Muscle of leg (tissue), 11 donors: ENCODE measurements around the gene ZNF580. TPM values are rescaled to one million over a fixed set of nuclear protein-coding genes. Genes with fewer than 3 reads are reported as not detected.

ENCODE experiments used
- DNase-seq: peaks from one replicate; pipeline ENCODE4 v3.0.0; 2013
- H3K27ac ChIP-seq: one replicate; pipeline ENCODE4 v1.5.1; 2013; ENCODE audit warnings: mild to moderate bottlenecking, low read length, control low read depth
- H3K27me3 ChIP-seq: one replicate; pipeline ENCODE4 v1.6.1; 2013; ENCODE audit warnings: low read length; ENCODE audit not compliant: control insufficient read depth, insufficient read depth
- H3K36me3 ChIP-seq: one replicate; pipeline ENCODE4 v1.6.1; 2013; ENCODE audit warnings: low read length; ENCODE audit not compliant: control insufficient read depth, insufficient read depth
- H3K4me1 ChIP-seq: one replicate; pipeline ENCODE4 v1.6.1; 2013; ENCODE audit warnings: low read length; ENCODE audit not compliant: control insufficient read depth, insufficient read depth
- H3K4me3 ChIP-seq: one replicate; pipeline ENCODE4 v1.5.1; 2013; ENCODE audit warnings: low read length, control low read depth
- H3K9me3 ChIP-seq: replicated peaks from 2 replicates; pipeline ENCODE4 v1.6.1; 2013; ENCODE audit warnings: low read depth, low read length; ENCODE audit not compliant: control insufficient read depth
- WGBS: methylation state at CpG from one replicate; pipeline ENCODE4 v1.1.5; 2013; ENCODE audit warnings: missing lambda C conversion rate; ENCODE audit not compliant: insufficient coverage; 5-methylcytosine and 5-hydroxymethylcytosine counted together
- polyA plus RNA-seq, 8 donors: library from polyadenylated mRNA; unstranded; fragments of 120-200 nt; gene quantifications; one replicate each; pipeline versions ENCODE4 v1.2.1 to v1.2.3, GENCODE V29; 2013; ENCODE audit warnings: inconsistent platforms in 1 of 8, low replicate concordance in 1 of 8; ENCODE audit not compliant: insufficient read length in 8 of 8, insufficient read depth in 1 of 8
- total RNA-seq: library from RNA; stranded (reverse); fragments of 120-200 nt; gene quantifications from one replicate; pipeline ENCODE4 v1.2.4, GENCODE V29; 2013

Gene ZNF580
- total and polyA plus RNA-seq, 9 donors = 5.6 to 28.5 (median 23.3) TPM

- peak overlapping the region; percentile 91 for H3K4me3 ChIP-seq
- under 1% methylated on average over 32 of the region's 43 CpGs for WGBS
- peak overlapping the region; percentile 100 for H3K27ac ChIP-seq
- H3K4me1 ChIP-seq = peaks cover 22% of the 10 kb centered on the region
- peak; percentile 99 for DNase-seq
- H3K36me3 ChIP-seq = peaks cover 29% of the 10 kb centered on the region
- no peaks in the 10 kb centered on the region for H3K27me3 ChIP-seq
- H3K9me3 ChIP-seq = peaks cover 5% of the 10 kb centered on the region
These were observed 35.6 kb upstream of the ZNF580 start for GRCh38 chr19:55605207-55605636.

- Histone ChIP-seq H3K36me3 (peaks cover 35% of the 10 kb centered on the region), H3K27me3 (no peaks in the 10 kb centered on the region), H3K27ac (peak within 1 kb of the TSS; percentile 100), H3K4me3 (peak within 1 kb of the TSS; percentile 91), H3K9me3 (peaks cover 5% of the 10 kb centered on the region), H3K4me1 (peaks cover 21% of the 10 kb centered on the region)
- peak; percentile 89 for DNase-seq
- 0% methylated on average over 42 of the region's 44 CpGs for WGBS
These were observed 34.9 kb upstream of the ZNF580 start, which contains the start of gene ZNF865 for GRCh38 chr19:55605637-55606470. TSS of gene ZNF865 (plus strand) at chr19:55605647. CDS start at chr19:55613619, 7,972 bp downstream.

GRCh38 chr19:55606471-55606787 is 34.4 kb upstream of the ZNF580 start:
- H3K4me3 ChIP-seq = peak overlapping the region; percentile 91
- H3K4me1 ChIP-seq = peaks cover 23% of the 10 kb centered on the region
- H3K9me3 ChIP-seq = peaks cover 5% of the 10 kb centered on the region
- H3K27ac ChIP-seq = peak overlapping the region; percentile 95
- no peak for DNase-seq
- H3K36me3 ChIP-seq = peaks cover 35% of the 10 kb centered on the region
- no peaks in the 10 kb centered on the region for H3K27me3 ChIP-seq
- WGBS = 22% methylated on average over 10 of the region's 12 CpGs

- H3K4me3 ChIP-seq = no peak overlapping the region
These were observed 34.0 kb upstream of the ZNF580 start for GRCh38 chr19:55606817-55607216.

GRCh38 chr19:55609326-55609725 is 31.5 kb upstream of the ZNF580 start:
- no peak overlapping the region for H3K27ac ChIP-seq
- WGBS = 92% methylated on average over 4 of the region's 5 CpGs
- no peaks in the 10 kb centered on the region for H3K27me3 ChIP-seq
- H3K36me3 ChIP-seq = peaks cover 33% of the 10 kb centered on the region
- peaks cover 25% of the 10 kb centered on the region for H3K4me1 ChIP-seq
- H3K9me3 ChIP-seq = peaks cover 5% of the 10 kb centered on the region
- H3K4me3 ChIP-seq = no peak overlapping the region
- DNase-seq = no peak

More at GRCh38 chr19:55606817-55607216, 34.0 kb upstream of the ZNF580 start:
- H3K4me1 ChIP-seq = peaks cover 25% of the 10 kb centered on the region
- H3K27ac ChIP-seq = peak overlapping the region; percentile 95
- no peak for DNase-seq
- WGBS = 55% methylated on average over 6 of the region's 9 CpGs
- peaks cover 5% of the 10 kb centered on the region for H3K9me3 ChIP-seq
- H3K27me3 ChIP-seq = no peaks in the 10 kb centered on the region
- peaks cover 35% of the 10 kb centered on the region for H3K36me3 ChIP-seq

- DNase-seq = no peak
- Histone ChIP-seq H3K4me1 (peaks cover 14% of the 10 kb centered on the region), H3K9me3 (peaks cover 5% of the 10 kb centered on the region), H3K4me3 (no peak overlapping the region), H3K27ac (no peak overlapping the region), H3K36me3 (peaks cover 42% of the 10 kb centered on the region), H3K27me3 (no peaks in the 10 kb centered on the region)
- 78% methylated on average over 9 of the region's 15 CpGs for WGBS
These were observed 29.4 kb upstream of the ZNF580 start for GRCh38 chr19:55611300-55611982.

- Histone ChIP-seq H3K27me3 (no peaks in the 10 kb centered on the region), H3K36me3 (peaks cover 44% of the 10 kb centered on the region), H3K9me3 (peaks cover 5% of the 10 kb centered on the region), H3K27ac (no peak overlapping the region), H3K4me1 (peaks cover 9% of the 10 kb centered on the region), H3K4me3 (no peak overlapping the region)
- 67% methylated on average over 1 of the region's 3 CpGs for WGBS
- DNase-seq = no peak
These were observed 28.7 kb upstream of the ZNF580 start for GRCh38 chr19:55611983-55612645.

- Histone ChIP-seq H3K27ac (no peak overlapping the region), H3K4me3 (no peak overlapping the region), H3K27me3 (no peaks in the 10 kb centered on the region), H3K4me1 (peaks cover 9% of the 10 kb centered on the region), H3K36me3 (peaks cover 47% of the 10 kb centered on the region), H3K9me3 (peaks cover 5% of the 10 kb centered on the region)
- 90% methylated on average over 16 of the region's 27 CpGs for WGBS
- DNase-seq = no peak
These were observed 27.4 kb upstream of the ZNF580 start for GRCh38 chr19:55613396-55613795.

GRCh38 chr19:55613930-55614710 is 26.7 kb upstream of the ZNF580 start:
- Histone ChIP-seq H3K27me3 (no peaks in the 10 kb centered on the region), H3K9me3 (peaks cover 5% of the 10 kb centered on the region), H3K27ac (no peak overlapping the region), H3K4me1 (peaks cover 9% of the 10 kb centered on the region), H3K4me3 (no peak overlapping the region), H3K36me3 (peaks cover 43% of the 10 kb centered on the region)
- DNase-seq = no peak
- WGBS = 92% methylated on average over 63 of the region's 75 CpGs
